ENCODE measurements around the gene RPN1.

The RPN1 gene

DNA sequence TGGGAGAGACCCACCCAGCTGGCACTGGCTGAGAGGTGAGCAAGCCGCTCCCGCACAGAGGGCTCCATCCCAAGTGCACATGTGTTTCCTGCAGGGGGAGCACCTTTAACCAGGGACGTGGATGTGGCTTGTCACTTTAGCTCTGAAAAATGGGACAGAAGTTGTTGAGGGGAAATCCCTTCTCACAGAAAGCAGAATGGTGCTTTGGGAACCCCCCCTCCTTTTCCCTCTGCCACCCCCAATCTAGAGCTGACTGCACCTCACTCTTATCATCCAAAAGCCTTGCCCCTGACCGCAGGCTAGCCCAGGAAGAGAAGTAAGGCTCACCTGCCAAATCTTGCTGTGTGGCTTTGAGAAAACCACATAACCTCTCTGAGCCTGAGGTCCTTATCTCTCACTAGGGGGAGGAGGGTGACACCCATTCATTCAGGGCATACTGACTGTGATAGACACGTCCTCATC is 77.9 kb downstream of the RPN1 start:
- H3K27ac ChIP-seq (ENCODE audit: low read length): no peak overlapping the region
- H2AFZ ChIP-seq (ENCODE audit: low read depth, low read length): no peak overlapping the region
- peak; percentile 78 for ATAC-seq (ENCODE audit: insufficient read depth, low read depth)

DNA sequence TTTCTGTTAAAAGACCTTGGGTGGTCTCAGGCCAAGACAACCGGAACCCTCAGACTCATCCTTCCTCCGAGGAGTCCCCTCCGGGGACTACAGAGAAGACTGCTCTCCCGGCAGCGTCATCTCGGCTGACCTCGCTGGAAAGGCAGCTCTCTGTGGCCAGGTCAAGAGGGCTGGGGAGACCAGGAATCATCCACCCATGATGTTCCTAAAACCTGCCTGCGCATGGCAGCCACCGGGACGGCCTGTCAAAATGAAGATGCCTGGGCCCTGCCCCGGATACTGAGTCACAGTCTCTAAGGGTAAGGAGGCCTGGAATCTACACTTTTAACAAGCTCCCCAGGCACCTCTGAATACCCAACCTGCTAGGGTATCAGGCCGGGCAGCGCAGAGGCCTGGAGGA is 78.6 kb downstream of the RPN1 start:
- no peak overlapping the region for H3K27ac ChIP-seq (ENCODE audit: low read length)
- no peak overlapping the region for H3K4me2 ChIP-seq (ENCODE audit: insufficient read depth, low read length)
- H3K27me3 ChIP-seq (ENCODE audit: insufficient read depth, low read length, poor library complexity): peaks cover 30% of the 10 kb centered on the region
- TF ChIP-seq EZH2 (IDR thresholded peaks at IDR 0.05; ENCODE audit: borderline replicate concordance, low read depth, low read length, severe bottlenecking): no peak
- TF ChIP-seq, protein P1, sequence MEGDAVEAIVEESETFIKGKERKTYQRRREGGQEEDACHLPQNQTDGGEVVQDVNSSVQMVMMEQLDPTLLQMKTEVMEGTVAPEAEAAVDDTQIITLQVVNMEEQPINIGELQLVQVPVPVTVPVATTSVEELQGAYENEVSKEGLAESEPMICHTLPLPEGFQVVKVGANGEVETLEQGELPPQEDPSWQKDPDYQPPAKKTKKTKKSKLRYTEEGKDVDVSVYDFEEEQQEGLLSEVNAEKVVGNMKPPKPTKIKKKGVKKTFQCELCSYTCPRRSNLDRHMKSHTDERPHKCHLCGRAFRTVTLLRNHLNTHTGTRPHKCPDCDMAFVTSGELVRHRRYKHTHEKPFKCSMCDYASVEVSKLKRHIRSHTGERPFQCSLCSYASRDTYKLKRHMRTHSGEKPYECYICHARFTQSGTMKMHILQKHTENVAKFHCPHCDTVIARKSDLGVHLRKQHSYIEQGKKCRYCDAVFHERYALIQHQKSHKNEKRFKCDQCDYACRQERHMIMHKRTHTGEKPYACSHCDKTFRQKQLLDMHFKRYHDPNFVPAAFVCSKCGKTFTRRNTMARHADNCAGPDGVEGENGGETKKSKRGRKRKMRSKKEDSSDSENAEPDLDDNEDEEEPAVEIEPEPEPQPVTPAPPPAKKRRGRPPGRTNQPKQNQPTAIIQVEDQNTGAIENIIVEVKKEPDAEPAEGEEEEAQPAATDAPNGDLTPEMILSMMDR (IDR thresholded peaks at IDR 0.05; ENCODE audit: borderline replicate concordance, extremely low read depth, low read length, poor library complexity, severe bottlenecking): no peak
- ATAC-seq (ENCODE audit: insufficient read depth, low read depth) (no peak), DNase-seq (no peak)
- H2AFZ ChIP-seq (ENCODE audit: low read depth, low read length): no peak overlapping the region
- H3K79me2 ChIP-seq (ENCODE audit: insufficient read depth, low read length): no peaks in the 10 kb centered on the region
- no peaks in the 10 kb centered on the region for H3K36me3 ChIP-seq (ENCODE audit: insufficient read depth, low read length)
- no peaks in the 10 kb centered on the region for H3K4me1 ChIP-seq (ENCODE audit: insufficient read depth, low read length)
- H4K20me1 ChIP-seq (ENCODE audit: insufficient read depth, low read length): 0 out of 2 replicates have a peak, but pooled peaks cover 4% of the 10 kb centered on the region
- H3K9ac ChIP-seq (ENCODE audit: low read depth, low read length): no peak overlapping the region
- H3K4me3 ChIP-seq (ENCODE audit: low read depth in 1 of 2, low read length in 2 of 2): no peak overlapping the region
- H3K9me3 ChIP-seq (ENCODE audit: insufficient read depth, low read length, severe bottlenecking): no peaks in the 10 kb centered on the region

More for the DNA sequence above, 77.9 kb downstream of the RPN1 start:
- peak; percentile 39 for DNase-seq
- no peak overlapping the region for H3K9ac ChIP-seq (ENCODE audit: low read depth, low read length)
- H4K20me1 ChIP-seq (ENCODE audit: insufficient read depth, low read length): 0 out of 2 replicates have a peak, but pooled peaks cover 4% of the 10 kb centered on the region
- H3K4me3 ChIP-seq (ENCODE audit: low read depth in 1 of 2, low read length in 2 of 2): no peak overlapping the region
- H3K79me2 ChIP-seq (ENCODE audit: insufficient read depth, low read length): no peaks in the 10 kb centered on the region
- H3K4me1 ChIP-seq (ENCODE audit: insufficient read depth, low read length): no peaks in the 10 kb centered on the region
- H3K4me2 ChIP-seq (ENCODE audit: insufficient read depth, low read length): no peak overlapping the region
- peaks cover 30% of the 10 kb centered on the region for H3K27me3 ChIP-seq (ENCODE audit: insufficient read depth, low read length, poor library complexity)
- H3K9me3 ChIP-seq (ENCODE audit: insufficient read depth, low read length, severe bottlenecking): no peaks in the 10 kb centered on the region
- TF ChIP-seq, protein P1 (IDR thresholded peaks at IDR 0.05; ENCODE audit: borderline replicate concordance, extremely low read depth, low read length, poor library complexity, severe bottlenecking): peak; percentile 58
- no peak for TF ChIP-seq EZH2 (IDR thresholded peaks at IDR 0.05; ENCODE audit: borderline replicate concordance, low read depth, low read length, severe bottlenecking)
- H3K36me3 ChIP-seq (ENCODE audit: insufficient read depth, low read length): no peaks in the 10 kb centered on the region

Data from DND-41 (cell line).